Melanocyte of skin (primary cell): ENCODE measurements around the gene PROB1. TPM values are rescaled to one million over a fixed set of nuclear protein-coding genes. Genes with fewer than 3 reads are reported as not detected.

Experiments
- total RNA-seq, 2 donors: library from RNA; depleted of rRNA; stranded (reverse); fragments of >200 nt; gene quantifications; 2 replicates each; pipeline ENCODE4 v1.2.3, GENCODE V29; 2012

PROB1 gene, protein sequence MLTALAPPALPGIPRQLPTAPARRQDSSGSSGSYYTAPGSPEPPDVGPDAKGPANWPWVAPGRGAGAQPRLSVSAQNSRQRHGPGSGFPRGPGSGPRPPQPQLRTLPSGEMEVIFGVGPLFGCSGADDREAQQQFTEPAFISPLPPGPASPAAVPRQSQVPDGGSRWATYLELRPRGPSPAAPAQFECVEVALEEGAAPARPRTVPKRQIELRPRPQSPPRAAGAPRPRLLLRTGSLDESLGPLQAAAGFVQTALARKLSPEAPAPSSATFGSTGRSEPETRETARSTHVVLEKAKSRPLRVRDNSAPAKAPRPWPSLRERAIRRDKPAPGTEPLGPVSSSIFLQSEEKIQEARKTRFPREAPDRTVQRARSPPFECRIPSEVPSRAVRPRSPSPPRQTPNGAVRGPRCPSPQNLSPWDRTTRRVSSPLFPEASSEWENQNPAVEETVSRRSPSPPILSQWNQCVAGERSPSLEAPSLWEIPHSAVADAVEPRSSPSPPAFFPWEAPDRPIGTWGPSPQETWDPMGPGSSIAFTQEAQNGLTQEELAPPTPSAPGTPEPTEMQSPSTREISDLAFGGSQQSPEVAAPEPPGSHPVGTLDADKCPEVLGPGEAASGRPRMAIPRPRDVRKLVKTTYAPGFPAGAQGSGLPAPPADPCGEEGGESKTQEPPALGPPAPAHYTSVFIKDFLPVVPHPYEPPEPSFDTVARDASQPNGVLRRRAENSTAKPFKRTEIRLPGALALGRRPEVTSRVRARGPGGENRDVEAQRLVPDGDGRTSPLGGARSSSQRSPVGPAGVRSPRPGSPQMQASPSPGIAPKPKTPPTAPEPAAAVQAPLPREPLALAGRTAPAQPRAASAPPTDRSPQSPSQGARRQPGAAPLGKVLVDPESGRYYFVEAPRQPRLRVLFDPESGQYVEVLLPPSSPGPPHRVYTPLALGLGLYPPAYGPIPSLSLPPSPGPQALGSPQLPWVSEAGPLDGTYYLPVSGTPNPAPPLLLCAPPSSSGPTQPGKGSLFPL
- total RNA-seq: under 1 TPM; 0.34 to 0.67 TPM

DNA sequence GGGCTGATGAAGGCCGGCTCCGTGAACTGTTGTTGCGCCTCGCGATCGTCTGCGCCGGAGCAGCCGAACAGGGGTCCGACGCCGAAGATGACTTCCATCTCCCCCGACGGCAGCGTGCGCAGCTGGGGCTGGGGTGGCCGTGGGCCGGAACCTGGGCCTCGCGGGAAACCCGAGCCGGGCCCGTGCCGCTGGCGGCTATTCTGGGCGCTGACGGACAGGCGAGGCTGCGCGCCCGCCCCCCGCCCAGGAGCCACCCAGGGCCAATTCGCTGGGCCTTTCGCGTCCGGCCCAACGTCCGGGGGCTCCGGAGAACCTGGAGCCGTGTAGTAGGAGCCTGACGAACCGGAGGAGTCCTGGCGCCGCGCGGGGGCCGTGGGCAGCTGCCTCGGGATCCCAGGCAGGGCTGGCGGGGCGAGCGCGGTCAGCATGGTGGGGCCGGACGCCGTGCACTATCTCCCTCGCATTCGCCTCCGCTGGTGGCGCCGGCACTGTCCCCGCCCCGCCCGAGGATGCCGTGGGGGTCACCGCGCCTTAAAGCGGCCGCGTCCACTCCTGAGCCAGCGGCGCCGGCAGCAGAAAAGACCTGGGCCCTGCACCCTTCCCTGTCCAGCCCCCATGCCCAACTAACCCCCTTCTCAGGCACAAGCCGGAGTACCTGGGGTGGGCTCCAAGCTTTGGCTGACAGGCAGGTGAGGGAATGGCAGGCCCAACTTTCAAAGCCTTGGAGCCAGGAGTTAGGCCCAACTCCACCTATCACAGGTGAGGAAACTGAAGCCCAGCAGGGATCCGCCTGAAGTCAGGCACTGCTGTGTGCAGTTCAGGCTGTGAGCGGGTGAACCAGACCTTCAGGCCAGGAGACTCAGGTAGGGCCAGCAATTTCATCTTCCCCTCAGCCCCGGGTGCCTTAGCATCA is at the start of gene PROB1:
Gene PROB1, minus strand, starts transcription at position 451 of the 913 bp plus-strand sequence. Its CDS starts 23 bp downstream, at position 428.

GRCh38 chr5:139439013-139439903 is 44.4 kb upstream of the PROB1 start, which contains the start of gene DNAJC18:
Gene DNAJC18, minus strand, starts transcription at chr5:139439525. Its CDS starts 80 bp downstream, at chr5:139439445.

DNA sequence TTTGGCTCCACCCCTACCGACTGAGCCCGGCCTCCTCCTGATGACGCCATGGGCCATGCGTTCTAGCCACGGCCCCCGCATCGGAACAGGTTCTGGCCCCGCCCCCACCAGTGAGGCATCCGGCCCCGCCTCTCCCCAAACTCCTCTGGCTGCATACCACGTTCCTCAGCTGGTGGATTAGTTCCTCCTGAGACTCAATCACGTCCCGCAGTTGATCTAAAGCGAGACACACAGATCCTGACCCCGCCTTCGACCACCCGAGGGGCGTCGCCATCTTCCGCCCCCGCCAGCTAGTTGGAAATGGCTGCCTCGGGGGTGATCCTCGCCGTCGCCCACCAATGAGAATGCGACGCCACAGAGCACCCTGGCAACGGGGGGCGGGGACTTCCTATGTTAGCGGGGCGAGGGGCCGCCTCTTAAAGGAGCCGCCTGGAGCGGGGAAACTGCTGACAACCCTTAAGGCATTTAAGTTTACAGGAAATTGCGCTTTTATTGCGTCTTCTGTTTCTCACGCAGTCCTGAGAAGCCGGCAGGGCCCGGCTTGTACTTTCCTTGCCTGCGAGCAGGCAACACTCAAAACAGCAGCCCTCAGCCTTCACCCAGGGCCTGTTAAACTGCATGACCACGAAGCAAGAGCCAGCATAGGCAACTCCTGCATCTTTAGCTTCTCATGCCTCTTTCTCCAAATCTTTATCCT is 9.0 kb upstream of the PROB1 start, which contains the start of gene SPATA24:
Gene SPATA24, minus strand, starts transcription at position 303 of the 697 bp plus-strand sequence. Its CDS starts 29 bp downstream, at position 274.

DNA sequence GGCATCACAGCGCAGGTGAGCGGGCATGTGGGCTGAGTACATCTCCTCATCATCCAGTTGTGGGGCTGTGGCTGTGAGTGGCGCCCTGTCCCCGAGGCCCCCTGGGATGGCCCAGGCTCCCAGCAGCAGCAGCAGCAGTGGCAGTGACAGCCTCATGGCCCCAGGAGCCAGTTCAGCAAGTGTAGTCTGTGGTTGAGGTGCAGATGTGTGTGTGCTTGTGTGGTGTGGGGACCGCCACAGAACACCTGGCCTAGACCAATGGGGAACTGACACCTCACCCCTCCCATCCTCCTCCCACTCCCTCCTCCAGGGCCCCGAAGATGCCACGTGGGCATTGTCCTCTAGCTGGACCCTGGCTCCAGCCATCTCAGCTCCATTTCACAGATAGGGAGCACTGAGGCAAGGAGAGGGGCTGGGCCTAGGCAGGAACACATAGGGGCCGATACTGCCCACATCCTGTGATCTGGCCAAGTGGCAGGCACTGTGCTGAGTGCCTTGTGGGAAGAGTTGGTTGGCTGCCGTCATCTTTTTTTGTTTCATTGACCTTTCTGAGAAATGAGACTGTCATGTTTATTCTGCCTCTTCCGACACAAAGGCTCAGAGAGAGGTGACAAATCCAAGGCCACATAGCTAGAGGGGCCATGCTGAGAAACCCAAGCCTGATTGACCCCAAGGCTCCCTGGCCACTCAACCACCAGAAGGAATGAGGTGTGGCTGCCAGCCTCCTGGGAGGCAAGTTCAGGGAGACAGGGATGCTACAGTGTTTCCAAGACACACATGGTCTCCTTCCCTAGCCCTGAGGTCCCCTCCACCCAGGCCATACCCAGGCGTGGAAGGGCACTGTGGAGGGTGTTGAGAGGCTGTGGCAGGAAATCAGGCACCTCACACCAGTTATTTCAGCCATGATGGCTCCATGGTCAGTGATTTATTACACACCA is 4.9 kb downstream of the PROB1 start, which contains the start of gene MZB1:
Gene MZB1, minus strand, starts transcription at position 213 of the 938 bp plus-strand sequence. Its CDS starts 57 bp downstream, at position 156.

DNA sequence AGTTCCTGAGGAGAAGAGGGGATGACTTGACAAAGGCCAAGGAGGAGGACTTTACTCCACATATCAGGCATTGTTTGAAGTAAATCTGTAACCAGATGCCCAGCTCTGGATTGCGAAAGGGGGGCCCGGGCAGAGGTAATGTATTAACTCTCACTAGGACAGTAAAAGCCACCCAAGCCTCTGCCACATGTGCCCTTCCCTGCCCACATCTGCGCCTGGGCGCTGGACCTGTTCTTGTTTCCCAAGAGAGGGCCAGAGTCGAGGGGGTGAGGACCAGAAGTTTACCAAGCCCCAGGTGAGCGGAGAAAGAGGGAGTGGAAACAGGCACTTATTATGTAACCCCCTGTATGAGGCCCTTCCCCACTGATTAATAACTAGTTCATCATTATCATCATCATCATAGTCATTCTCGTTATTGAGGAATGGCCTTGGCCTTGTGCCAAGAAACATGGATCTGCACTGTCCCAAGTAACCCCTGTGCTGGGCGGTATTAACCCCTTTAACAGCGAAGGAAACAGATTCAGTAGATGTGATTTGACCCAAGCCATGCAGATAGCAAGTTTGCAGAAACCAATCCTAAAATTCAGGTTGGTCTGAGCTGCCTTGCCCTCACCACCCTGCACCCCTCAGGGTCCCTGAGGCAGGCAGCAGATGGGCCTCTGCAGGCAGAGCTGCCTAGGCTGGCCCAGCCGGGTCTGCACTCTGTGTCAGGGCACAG is 11.5 kb downstream of the PROB1 start, which contains the start of gene SLC23A1:
Gene SLC23A1, minus strand, starts transcription at position 23 of the 718 bp plus-strand sequence. CDS start 44 bp downstream, outside the sequence.

DNA sequence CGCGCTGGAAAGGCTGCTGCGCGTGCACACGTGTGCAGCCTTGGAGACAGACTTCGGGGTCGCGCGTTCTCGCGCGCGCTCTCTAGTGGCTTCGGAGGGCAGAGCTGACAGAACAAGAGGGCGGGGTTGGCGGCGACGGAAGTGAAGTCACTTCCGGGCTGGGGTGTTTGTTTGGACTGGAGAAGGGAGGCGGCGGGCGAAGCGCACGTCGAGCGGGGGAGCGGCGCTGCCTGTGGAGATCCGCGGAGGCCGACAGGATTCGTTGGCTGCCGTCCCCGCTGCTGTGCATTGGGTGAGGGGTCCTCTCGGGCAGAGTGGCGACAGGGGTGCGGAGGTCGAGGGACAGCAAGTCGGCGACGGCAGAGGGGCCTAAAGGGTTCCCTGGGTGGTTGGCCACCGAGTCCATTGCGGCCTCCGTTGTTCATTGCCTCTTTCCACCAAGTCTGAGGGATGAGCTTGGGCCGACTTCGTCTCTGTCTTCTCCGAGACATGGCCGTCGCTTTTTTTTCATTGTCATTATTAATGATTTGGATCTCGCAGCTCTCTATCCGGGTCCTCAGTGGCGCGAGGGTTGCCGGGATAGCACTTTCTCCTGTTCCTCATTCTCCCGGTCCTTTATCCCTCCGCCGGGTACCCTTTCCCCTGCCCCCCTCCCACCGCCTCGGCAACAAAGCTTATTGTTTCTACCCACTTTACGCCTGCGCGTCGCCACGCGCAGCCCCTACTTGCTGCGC is 53.0 kb downstream of the PROB1 start, which contains the start of gene PAIP2:
Gene PAIP2, plus strand, starts transcription at position 166 of the 734 bp plus-strand sequence. CDS start 21,931 bp downstream, outside the sequence.

Other genes starting within 250 kb of the PROB1 start
- 10 to 100 TPM; 56.3 to 64.7 TPM for gene SIL1, start 196.7 kb downstream of the PROB1 start, total RNA-seq
- 100 to 1,000 TPM; 169 to 183 TPM for gene MATR3, start 101.4 kb downstream of the PROB1 start, total RNA-seq
- gene PAIP2, start 53.2 kb downstream of the PROB1 start, total RNA-seq: 10 to 100 TPM; 49.6 to 52.6 TPM
- not detected for gene SLC23A1, start 11.8 kb downstream of the PROB1 start, total RNA-seq
- gene MZB1, start 5.2 kb downstream of the PROB1 start, total RNA-seq: not detected
- gene SPATA24, start 9.0 kb upstream of the PROB1 start, total RNA-seq: 1 to 10 TPM; 3.8 to 4.3 TPM
- 1 to 10 TPM; 8.6 to 9.3 TPM for gene DNAJC18, start 44.4 kb upstream of the PROB1 start, total RNA-seq
- gene ECSCR, start 67.6 kb upstream of the PROB1 start, total RNA-seq: not detected
- gene SMIM33, start 75.9 kb upstream of the PROB1 start, total RNA-seq: under 1 TPM in 1 of 2 donors, not detected in 1; under 0.01 TPM
- 10 to 100 TPM; 17.2 to 28.6 TPM for gene STING1, start 87.7 kb upstream of the PROB1 start, total RNA-seq
- 10 to 100 TPM; 60.2 to 67.6 TPM for gene UBE2D2, start 166.2 kb upstream of the PROB1 start, total RNA-seq